Measurements from ENCODE around the gene DNLZ.
"Not testable (repeated sequence)": the region's sequence is repeated elsewhere in the genome, so short reads cannot be mapped to it uniquely, and the experiment has no call there.

DNA sequence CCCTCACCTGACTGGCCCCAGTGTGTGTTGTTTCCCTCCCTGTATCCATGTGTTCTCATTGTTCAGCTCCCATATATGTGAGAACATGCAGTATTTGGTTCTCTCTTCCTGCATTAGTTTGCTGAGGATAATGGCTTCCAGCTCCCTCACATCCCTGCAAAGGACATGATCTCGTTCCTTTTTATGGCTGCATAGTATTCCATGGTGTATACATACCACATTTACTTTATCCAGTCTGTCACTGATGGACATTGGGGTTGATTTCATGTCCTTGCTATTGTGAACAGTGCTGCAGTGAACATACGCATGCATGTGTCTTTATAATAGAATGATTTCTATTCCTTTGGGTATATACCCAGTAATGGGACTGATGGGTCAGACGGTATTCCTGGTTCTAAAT, 43.6 kb downstream of the DNLZ start:
- TF ChIP-seq POLR2A (IDR thresholded peaks at IDR 0.05) = not testable (repeated sequence)
- TF ChIP-seq, protein P1, sequence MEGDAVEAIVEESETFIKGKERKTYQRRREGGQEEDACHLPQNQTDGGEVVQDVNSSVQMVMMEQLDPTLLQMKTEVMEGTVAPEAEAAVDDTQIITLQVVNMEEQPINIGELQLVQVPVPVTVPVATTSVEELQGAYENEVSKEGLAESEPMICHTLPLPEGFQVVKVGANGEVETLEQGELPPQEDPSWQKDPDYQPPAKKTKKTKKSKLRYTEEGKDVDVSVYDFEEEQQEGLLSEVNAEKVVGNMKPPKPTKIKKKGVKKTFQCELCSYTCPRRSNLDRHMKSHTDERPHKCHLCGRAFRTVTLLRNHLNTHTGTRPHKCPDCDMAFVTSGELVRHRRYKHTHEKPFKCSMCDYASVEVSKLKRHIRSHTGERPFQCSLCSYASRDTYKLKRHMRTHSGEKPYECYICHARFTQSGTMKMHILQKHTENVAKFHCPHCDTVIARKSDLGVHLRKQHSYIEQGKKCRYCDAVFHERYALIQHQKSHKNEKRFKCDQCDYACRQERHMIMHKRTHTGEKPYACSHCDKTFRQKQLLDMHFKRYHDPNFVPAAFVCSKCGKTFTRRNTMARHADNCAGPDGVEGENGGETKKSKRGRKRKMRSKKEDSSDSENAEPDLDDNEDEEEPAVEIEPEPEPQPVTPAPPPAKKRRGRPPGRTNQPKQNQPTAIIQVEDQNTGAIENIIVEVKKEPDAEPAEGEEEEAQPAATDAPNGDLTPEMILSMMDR (IDR thresholded peaks at IDR 0.05) = not testable (repeated sequence)

All from heart left ventricle (tissue), 13 donors.